Fibroblast of the aortic adventitia (primary cell): ENCODE results near the gene NT5DC1. TPM values are rescaled to one million over a fixed set of nuclear protein-coding genes. Genes with fewer than 3 reads are reported as not detected.

Source experiments
- DNase-seq: peaks from one replicate; pipeline ENCODE4 v3.0.0-alpha.2; 2010; ENCODE audit warnings: low read depth
- H3K4me3 ChIP-seq: 2 replicates; pipeline ENCODE4 v1.5.1; 2011; ENCODE audit warnings: low read depth, mild to moderate bottlenecking, control low read depth, low read length, moderate library complexity
- total RNA-seq: library from RNA; depleted of rRNA; stranded (reverse); fragments of >200 nt; gene quantifications from 2 replicates; pipeline ENCODE4 v1.2.3, GENCODE V29; 2012; ENCODE audit warnings: low replicate concordance
- TF ChIP-seq, protein P1 (sequence below): IDR thresholded peaks from 2 replicates; pipeline ENCODE4 v1.5.1; 2011; ENCODE audit warnings: mild to moderate bottlenecking, low read length, control low read depth, inconsistent platforms; ENCODE audit not compliant: insufficient read depth

NT5DC1 gene
- total RNA-seq, 1 donor: 7.2 TPM

DNA sequence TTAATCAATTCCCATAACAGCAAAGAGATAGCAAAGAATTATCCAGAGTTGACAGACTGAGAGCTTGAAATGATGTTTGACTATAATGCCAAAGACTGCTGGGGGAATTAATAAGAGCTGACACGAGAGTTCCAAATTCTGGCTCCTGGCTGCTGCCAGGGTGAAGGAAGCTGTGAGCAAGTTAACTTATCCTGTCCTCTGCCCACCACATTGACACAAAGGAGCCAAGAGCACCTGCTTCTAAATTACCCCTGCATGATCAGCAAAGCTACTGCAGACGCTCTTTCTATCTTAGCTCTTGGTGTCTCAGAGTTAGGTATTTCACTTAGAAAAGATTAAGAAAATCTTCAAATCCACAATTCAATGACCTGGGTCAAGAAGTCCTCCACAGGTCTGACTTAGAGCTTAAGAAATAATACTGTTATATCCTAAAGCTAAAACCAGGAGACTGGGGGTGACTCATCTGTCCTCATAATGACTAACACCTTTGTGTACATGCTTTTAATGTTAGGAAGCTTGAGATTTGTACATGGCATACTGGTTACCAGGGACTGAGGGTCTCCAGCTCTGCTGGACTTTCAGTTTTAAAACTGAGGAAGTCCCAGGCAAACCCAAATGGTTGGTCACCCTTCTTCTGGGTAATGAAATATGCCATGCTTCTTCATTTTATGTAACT, 26.8 kb upstream of the NT5DC1 start:
- H3K4me3 ChIP-seq: no peak overlapping the region
- DNase-seq: peak; percentile 16
- TF ChIP-seq, protein P1, sequence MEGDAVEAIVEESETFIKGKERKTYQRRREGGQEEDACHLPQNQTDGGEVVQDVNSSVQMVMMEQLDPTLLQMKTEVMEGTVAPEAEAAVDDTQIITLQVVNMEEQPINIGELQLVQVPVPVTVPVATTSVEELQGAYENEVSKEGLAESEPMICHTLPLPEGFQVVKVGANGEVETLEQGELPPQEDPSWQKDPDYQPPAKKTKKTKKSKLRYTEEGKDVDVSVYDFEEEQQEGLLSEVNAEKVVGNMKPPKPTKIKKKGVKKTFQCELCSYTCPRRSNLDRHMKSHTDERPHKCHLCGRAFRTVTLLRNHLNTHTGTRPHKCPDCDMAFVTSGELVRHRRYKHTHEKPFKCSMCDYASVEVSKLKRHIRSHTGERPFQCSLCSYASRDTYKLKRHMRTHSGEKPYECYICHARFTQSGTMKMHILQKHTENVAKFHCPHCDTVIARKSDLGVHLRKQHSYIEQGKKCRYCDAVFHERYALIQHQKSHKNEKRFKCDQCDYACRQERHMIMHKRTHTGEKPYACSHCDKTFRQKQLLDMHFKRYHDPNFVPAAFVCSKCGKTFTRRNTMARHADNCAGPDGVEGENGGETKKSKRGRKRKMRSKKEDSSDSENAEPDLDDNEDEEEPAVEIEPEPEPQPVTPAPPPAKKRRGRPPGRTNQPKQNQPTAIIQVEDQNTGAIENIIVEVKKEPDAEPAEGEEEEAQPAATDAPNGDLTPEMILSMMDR: no peak

DNA sequence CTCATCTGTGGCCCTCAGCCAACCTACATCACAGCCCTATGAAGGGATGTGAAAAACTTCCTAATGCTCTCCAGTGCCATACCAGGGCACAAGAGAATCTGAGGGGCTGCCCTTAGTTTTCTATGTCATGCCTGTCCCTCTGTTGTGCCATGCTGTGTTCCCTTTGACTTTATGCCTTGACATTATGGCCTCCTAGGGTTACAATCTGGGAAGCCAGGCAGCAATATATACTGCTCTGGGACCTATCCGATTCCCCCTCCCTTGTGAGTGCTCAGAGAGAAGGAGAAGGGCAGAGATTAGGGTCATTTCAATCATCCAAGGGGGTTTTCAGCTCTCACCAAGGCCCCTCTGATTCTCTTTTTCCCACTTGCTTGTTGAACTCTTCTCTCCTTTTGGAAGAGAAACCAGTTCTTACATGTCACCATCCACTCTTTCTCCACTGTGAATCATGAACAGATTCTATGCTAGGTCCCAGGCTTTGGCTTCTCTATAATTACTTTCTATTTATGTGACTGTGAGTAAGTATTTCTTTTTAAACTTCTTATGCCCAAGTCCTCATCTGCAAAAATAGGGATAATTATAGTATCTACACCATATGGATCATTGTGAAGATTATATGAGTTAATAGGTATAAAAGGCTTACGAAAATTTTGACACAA, 25.8 kb upstream of the NT5DC1 start:
- TF ChIP-seq, protein P1: no peak
- DNase-seq: no peak

DNA sequence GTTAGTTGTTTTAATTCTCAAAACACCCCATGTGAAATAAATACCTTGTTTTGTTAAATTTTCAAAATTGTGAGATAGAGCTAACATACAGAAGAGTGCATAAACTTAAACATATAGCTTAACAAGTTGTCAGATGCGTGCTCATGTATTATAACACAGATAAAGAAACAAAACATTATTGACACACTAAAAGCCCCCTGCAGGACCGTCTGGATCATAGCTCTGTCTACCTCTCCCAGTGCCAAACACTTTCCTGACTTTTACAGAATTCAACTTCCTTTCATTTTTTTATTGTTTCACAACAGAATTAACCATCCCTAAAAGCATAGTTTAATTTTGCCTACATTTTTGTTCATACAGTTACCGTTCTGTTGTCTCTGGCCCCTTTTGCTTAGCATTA, 22.1 kb upstream of the NT5DC1 start:
- TF ChIP-seq, protein P1: no peak
- no peak overlapping the region for H3K4me3 ChIP-seq
- DNase-seq: no peak

More for the DNA sequence above, 25.8 kb upstream of the NT5DC1 start:
- H3K4me3 ChIP-seq: no peak overlapping the region

DNA sequence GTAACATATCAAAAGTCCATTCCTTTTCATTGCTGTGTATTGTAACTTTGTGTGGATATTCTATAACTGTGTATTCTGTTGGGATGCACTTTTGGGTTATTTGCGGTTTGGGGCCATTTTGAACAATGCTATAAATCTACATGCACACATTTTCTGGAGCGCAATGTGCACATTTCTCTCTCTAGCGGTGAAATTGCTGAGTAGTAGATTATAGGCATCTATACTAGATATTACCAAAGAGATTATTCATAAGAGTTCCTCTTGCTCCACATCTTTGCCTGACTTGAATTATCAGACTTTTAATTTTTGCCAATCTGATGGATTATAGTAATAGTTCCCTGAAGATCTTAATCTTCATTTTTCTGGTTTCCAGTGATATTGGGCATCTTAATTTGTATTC, 21.7 kb upstream of the NT5DC1 start:
- TF ChIP-seq, protein P1: no peak
- H3K4me3 ChIP-seq: no peak overlapping the region
- DNase-seq: no peak

DNA sequence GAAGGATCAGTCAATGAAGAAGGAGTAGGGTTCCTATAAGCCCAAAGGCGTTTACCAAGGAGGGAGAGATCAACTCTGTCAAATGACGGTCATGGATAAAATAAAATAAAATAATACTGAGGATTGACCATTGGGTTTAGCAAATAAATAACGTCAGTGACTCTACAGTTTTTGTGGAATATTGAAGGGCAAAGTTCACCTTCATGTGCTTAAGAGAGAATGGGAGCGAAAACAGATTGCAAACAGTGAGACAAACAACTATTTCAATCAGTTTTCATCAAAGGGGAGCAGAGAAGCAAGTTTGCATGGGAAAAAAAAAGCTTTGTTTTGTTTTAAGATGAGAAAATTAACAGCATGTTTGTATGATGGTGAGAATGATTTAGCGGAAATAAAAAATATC, 17.6 kb upstream of the NT5DC1 start:
- no peak for DNase-seq
- H3K4me3 ChIP-seq: no peak overlapping the region
- TF ChIP-seq, protein P1: no peak

DNA sequence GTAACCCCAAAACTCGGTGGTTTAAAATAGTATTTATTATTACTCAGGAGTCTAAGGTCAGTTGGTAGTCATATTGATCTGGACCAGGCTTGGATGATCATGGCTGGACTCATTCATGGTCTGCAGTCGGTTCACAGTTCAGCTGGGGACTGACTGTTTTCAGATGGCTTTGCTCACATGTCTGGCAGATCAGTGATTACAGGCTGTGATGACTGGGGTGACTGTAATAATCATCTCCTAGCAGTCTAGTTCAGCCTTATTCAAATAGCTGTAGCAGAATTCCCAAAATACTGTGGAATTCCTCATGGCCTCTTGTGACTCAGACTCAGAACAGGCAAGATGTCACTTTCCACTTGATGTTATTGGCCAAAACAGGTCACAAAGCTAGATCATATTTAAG, 16.4 kb upstream of the NT5DC1 start:
- no peak for DNase-seq
- TF ChIP-seq, protein P1: no peak
- H3K4me3 ChIP-seq: no peak overlapping the region
